ENCODE results near the gene RAB24.

DNA sequence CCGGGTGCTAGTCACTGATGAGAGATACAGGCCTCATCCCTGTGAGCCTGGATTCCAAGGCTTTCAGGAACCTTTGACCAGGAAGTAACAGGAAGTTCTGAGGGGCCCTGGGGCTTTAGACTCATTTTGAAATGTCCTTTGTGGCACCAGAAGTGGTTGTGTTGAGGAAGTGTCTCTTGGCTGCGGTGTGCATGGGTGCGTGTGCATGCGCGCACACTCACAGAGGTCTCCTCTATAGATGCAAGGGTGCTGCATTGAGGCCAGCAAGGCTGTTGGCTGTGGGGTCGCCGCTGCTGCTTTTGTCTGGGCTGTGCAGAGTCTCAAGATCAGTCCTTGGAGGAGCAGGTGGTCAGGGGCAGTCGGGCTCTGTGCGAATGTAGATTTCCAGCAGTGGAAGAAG is 7.6 kb downstream of the RAB24 start:
- TF ChIP-seq, protein P1, sequence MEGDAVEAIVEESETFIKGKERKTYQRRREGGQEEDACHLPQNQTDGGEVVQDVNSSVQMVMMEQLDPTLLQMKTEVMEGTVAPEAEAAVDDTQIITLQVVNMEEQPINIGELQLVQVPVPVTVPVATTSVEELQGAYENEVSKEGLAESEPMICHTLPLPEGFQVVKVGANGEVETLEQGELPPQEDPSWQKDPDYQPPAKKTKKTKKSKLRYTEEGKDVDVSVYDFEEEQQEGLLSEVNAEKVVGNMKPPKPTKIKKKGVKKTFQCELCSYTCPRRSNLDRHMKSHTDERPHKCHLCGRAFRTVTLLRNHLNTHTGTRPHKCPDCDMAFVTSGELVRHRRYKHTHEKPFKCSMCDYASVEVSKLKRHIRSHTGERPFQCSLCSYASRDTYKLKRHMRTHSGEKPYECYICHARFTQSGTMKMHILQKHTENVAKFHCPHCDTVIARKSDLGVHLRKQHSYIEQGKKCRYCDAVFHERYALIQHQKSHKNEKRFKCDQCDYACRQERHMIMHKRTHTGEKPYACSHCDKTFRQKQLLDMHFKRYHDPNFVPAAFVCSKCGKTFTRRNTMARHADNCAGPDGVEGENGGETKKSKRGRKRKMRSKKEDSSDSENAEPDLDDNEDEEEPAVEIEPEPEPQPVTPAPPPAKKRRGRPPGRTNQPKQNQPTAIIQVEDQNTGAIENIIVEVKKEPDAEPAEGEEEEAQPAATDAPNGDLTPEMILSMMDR (IDR thresholded peaks at IDR 0.05) = no peak
- TF ChIP-seq POLR2A (IDR thresholded peaks at IDR 0.05) = no peak
- TF ChIP-seq EP300 (IDR thresholded peaks at IDR 0.05) = no peak
- TF ChIP-seq POLR2AphosphoS5 (IDR thresholded peaks at IDR 0.05) = no peak

All from stomach (tissue), 4 donors.